Vagina (tissue), 2 donors: ENCODE measurements around the gene RPAP3. TPM values are rescaled to one million over a fixed set of nuclear protein-coding genes. Genes with fewer than 3 reads are reported as not detected.
"Not testable (repeated sequence)": the region's sequence is repeated elsewhere in the genome, so short reads cannot be mapped to it uniquely, and the experiment has no call there.

Source experiments
- DNase-seq, 2 donors: peaks; one replicate each; pipeline ENCODE4 v3.0.0-alpha.2; 2017; ENCODE audit errors: extremely low spot score in 2 of 2
- H3K27ac ChIP-seq: fragments of 200-600 bp; sonication (generic); one replicate; pipeline ENCODE4 v1.5.1; 2019
- H3K27me3 ChIP-seq: fragments of 200-600 bp; sonication (generic); one replicate; pipeline ENCODE4 v1.5.1; 2019
- H3K36me3 ChIP-seq, 2 donors: fragments of 200-600 bp; sonication (generic); one replicate each; pipeline ENCODE4 v1.5.1; 2017 to 2019
- H3K4me1 ChIP-seq: fragments of 200-600 bp; sonication (generic); one replicate; pipeline ENCODE4 v1.5.1; 2019
- H3K4me3 ChIP-seq, 2 donors: fragments of 200-600 bp; sonication (generic); 1 replicate in 1 of 2; 2 replicates in 1 of 2; pipeline ENCODE4 v1.5.1; 2016 to 2019
- H3K9me3 ChIP-seq: fragments of 200-600 bp; sonication (generic); one replicate; pipeline ENCODE4 v1.5.1; 2019
- POLR2A ChIP-seq, 2 donors: fragments of 450-650 bp; IDR thresholded peaks; one replicate each; pipeline ENCODE4 v1.6.1; 2017; ENCODE audit warnings: antibody characterized with exemption in 2 of 2, mild to moderate bottlenecking in 2 of 2, moderate library complexity in 2 of 2
- POLR2AphosphoS5 ChIP-seq, 2 donors: sonication (generic); formaldehyde crosslinking; IDR thresholded peaks; one replicate each; pipeline ENCODE4 v1.9.0; 2017; ENCODE audit warnings: antibody characterized with exemption in 2 of 2, mild to moderate bottlenecking in 2 of 2, low read depth in 1 of 2; ENCODE audit not compliant: insufficient read depth in 1 of 2
- intact Hi-C: fragments of 100-400 bp; cut with DNase I; formaldehyde crosslinking; loops from one replicate; pipeline ENCODE4 v1.15.1; 2023
- total RNA-seq: library from RNA; depleted of rRNA; stranded (reverse); fragments of >200 nt; gene quantifications from one replicate; pipeline ENCODE4 v1.2.3, GENCODE V29; 2016
- TF ChIP-seq, protein P1 (sequence below), 3 experiments: fragments of 450-650 bp in 2 of 3; fragments of 200-600 bp in 1 of 3; sonication (generic) in 1 of 3; IDR thresholded peaks; one replicate each; pipeline ENCODE4 v1.5.1; 2017 to 2019; ENCODE audit warnings: antibody characterized with exemption in 3 of 3, mild to moderate bottlenecking in 2 of 3, moderate library complexity in 2 of 3

Gene RPAP3
- total RNA-seq, 1 donor from 2014 or later, result 19.2 TPM

DNA sequence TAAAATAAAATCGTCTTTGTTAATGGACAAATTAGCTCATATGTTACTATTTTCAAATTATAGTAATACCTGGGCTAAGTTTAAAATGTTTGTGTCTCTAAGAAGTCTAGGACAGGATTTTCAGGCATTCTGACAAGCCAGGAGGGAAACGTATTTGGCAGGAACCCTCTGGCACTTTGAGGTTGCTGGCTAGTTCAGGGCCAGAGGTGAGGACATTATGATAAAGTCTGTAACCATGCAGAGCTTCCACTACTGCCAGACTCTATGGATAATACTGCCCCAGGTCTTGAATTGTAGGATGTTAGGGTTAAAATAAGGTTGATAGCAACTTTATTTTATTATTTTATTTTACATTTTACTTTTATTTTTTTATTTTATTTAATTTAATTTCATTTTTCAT lies 56.4 kb downstream of the RPAP3 start:
- Histone ChIP-seq H3K27ac (no peak overlapping the region), H3K9me3 (no peaks in the 10 kb centered on the region), H3K27me3 (no peaks in the 10 kb centered on the region), H3K4me3 (no peak overlapping the region), H3K36me3 (no peaks in the 10 kb centered on the region), H3K4me1 (peaks cover 8% of the 10 kb centered on the region)
- no peak for DNase-seq
- intact Hi-C loops, result no loop called here
- no peak for TF ChIP-seq POLR2AphosphoS5 (IDR thresholded peaks at IDR 0.05; ENCODE audit: insufficient read depth in 1 of 2, low read depth in 1 of 2)
- no peak for TF ChIP-seq POLR2A (IDR thresholded peaks at IDR 0.05)
- TF ChIP-seq, protein P1, sequence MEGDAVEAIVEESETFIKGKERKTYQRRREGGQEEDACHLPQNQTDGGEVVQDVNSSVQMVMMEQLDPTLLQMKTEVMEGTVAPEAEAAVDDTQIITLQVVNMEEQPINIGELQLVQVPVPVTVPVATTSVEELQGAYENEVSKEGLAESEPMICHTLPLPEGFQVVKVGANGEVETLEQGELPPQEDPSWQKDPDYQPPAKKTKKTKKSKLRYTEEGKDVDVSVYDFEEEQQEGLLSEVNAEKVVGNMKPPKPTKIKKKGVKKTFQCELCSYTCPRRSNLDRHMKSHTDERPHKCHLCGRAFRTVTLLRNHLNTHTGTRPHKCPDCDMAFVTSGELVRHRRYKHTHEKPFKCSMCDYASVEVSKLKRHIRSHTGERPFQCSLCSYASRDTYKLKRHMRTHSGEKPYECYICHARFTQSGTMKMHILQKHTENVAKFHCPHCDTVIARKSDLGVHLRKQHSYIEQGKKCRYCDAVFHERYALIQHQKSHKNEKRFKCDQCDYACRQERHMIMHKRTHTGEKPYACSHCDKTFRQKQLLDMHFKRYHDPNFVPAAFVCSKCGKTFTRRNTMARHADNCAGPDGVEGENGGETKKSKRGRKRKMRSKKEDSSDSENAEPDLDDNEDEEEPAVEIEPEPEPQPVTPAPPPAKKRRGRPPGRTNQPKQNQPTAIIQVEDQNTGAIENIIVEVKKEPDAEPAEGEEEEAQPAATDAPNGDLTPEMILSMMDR (IDR thresholded peaks at IDR 0.05), result no peak

DNA sequence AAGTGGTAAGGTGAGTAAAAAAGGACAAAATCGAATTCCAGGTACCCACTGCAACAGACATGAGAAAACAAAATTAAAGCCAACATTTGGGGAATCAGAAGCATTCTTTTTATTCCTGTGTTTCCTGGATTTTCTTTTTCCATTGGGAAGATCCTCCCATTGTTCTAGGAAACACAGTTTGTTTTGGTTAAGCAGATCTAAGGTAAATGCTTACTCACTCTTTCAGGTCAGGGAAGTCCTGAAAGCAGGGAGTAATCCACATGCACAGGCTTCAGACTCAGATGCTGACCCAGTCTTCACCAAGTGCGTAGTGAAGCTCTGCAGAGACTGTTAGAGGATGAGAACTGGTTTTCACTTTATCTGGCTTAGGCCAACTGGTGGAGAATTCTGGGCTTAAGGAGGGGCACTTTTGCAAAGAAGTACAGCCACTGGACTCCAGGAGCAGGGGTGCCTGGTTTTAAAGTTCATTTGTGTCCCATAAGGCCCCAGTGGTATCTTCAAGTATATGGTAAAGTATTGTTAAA lies 57.7 kb downstream of the RPAP3 start:
- TF ChIP-seq, protein P1 (IDR thresholded peaks at IDR 0.05), result no peak
- TF ChIP-seq POLR2A (IDR thresholded peaks at IDR 0.05) (no peak), POLR2AphosphoS5 (IDR thresholded peaks at IDR 0.05; ENCODE audit: insufficient read depth in 1 of 2, low read depth in 1 of 2) (no peak)
- Histone ChIP-seq H3K4me3 (no peak overlapping the region), H3K4me1 (peaks cover 8% of the 10 kb centered on the region), H3K27me3 (no peaks in the 10 kb centered on the region), H3K36me3 (no peaks in the 10 kb centered on the region), H3K27ac (no peak overlapping the region), H3K9me3 (peaks cover 4% of the 10 kb centered on the region)
- DNase-seq, result no peak
- intact Hi-C loops, result no loop called here

DNA sequence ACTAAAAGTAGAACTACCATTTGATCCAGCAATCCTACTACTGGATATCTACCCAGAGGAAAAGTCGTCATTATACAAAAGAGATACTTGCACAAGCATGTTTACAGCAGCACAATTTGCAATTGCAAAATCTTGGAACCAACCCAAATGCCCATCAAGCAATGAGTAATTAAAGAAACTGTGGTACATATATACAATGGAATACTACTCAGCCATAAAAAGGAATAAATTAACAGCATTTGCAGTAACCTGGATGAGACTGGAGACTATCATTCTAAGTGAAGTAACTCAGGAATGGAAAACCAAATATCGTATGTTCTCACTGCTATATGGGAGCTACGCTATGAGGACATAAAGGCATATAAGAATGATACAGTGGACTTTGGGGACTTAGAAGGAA lies 63.5 kb downstream of the RPAP3 start:
- intact Hi-C loops, H3K36me3 ChIP-seq, H3K27me3 ChIP-seq, DNase-seq, H3K4me3 ChIP-seq, H3K27ac ChIP-seq, H3K4me1 ChIP-seq: not testable (repeated sequence)
- H3K9me3 ChIP-seq, result peaks cover 11% of the 10 kb centered on the region

DNA sequence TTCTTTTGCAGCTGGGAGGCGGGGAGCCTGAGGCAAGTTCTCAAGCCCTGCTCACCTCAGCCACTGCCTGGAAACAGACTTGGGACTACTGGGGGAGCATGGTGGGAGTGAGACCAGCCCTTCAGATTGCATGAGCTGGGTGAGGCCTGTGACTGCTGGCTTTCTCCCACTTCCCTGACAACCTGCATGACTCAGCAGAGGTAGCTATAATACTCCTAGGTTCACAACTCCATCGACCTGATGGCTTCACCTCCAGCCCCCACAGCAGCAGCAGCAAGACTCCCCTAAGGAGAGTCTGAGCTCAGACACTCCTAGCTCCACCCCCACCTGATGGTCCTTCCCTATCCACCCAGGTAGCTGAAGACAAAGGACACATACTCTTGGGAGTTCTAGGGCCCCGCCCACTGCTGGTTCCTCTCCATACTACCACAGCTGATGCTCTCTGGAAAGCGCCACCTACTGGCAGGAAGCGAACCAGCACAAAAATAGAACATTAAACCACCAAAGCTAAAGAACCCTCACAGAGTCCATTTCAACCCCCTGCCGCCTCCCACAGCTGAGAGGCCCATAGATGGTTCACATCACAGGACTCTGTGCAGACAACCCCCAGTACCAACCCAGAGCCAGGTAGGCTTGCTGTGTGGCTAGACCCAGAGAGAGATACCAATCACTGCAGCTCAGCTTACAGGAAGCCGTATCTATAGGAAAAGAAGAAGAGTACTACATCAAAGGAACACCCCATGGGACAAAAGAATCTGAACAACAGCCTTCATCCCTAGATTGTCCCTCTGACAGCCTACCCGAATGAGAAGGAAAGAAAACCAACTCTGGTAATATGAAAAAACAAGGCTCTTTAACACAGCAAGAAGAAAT lies 68.7 kb downstream of the RPAP3 start:
- no peaks in the 10 kb centered on the region for H3K4me1 ChIP-seq
- DNase-seq, result no peak
- intact Hi-C loops, result no loop called here
- no peaks in the 10 kb centered on the region for H3K36me3 ChIP-seq
- no peaks in the 10 kb centered on the region for H3K27me3 ChIP-seq
- H3K9me3 ChIP-seq, result peaks cover 1% of the 10 kb centered on the region
- H3K4me3 ChIP-seq, result no peak overlapping the region
- H3K27ac ChIP-seq, result no peak overlapping the region
- TF ChIP-seq POLR2A (IDR thresholded peaks at IDR 0.05), result no peak

DNA sequence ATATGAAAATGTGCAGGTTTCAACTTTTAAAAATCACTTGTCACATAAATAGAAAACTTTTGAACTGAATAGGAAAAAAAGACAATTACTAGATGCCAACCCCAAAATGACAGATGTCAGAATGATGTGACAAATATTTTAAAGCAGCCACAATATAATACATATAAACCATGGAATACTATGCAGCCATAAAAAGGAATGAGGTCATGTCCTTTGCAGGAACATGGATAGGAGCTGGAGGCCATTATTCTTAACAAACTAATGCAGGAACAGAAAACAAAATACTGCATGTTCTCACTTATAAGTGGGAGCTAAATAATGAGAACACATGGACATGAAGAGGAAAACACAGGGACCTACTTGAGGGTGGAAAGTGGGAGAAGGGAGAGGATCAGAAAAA lies 70.1 kb downstream of the RPAP3 start:
- H3K4me3 ChIP-seq, H3K9me3 ChIP-seq, H3K36me3 ChIP-seq, H3K27ac ChIP-seq, intact Hi-C loops, H3K4me1 ChIP-seq, H3K27me3 ChIP-seq, DNase-seq: not testable (repeated sequence)

DNA sequence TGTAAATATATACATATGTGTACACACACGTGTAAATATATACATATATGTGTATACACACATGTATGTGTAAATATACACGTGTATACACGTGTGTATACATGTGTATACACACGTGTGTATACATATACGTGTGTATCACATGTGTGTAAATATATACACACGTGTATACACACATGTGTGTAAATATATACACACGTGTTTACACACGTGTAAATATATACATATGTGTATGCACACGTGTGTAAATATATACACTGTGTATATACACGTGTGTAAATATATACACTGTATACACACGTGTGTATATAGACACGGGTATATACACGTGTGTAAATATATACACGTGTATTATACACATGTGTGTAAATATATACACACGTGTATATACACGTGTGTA lies 71.7 kb downstream of the RPAP3 start:
- TF ChIP-seq POLR2AphosphoS5 (IDR thresholded peaks at IDR 0.05; ENCODE audit: insufficient read depth in 1 of 2, low read depth in 1 of 2) (no peak), POLR2A (IDR thresholded peaks at IDR 0.05) (no peak)
- TF ChIP-seq, protein P1 (IDR thresholded peaks at IDR 0.05), result no peak
- H3K9me3 ChIP-seq, result no peaks in the 10 kb centered on the region
- H3K4me3 ChIP-seq, result no peak overlapping the region
- H3K27ac ChIP-seq, result no peak overlapping the region
- H3K4me1 ChIP-seq, result no peaks in the 10 kb centered on the region
- intact Hi-C loops, result no loop called here
- no peaks in the 10 kb centered on the region for H3K36me3 ChIP-seq
- no peak for DNase-seq
- no peaks in the 10 kb centered on the region for H3K27me3 ChIP-seq
